Activated CD4-positive, alpha-beta memory T cell treated with anti-CD3 and anti-CD28 coated beads for 36 hours (primary cell): ENCODE data around the gene KAT2B. TPM values are rescaled to one million over a fixed set of nuclear protein-coding genes. Genes with fewer than 3 reads are reported as not detected.

Experiments
- CTCF ChIA-PET: fragments of 350-600 bp; sonication (Branson Sonifier 250); formaldehyde crosslinking; loops from one replicate; lab custom pipeline; 2021; ENCODE audit warnings: antibody characterized with exemption, inconsistent platforms; lab: Charles Lee
- POLR2A ChIA-PET: fragments of 350-600 bp; sonication (Branson Sonifier 250); formaldehyde crosslinking; loops from one replicate; lab custom pipeline; 2021; ENCODE audit warnings: antibody characterized with exemption; lab: Charles Lee
- DNase-seq: peaks from one replicate; pipeline ENCODE4 v3.0.0-alpha.2; 2020
- H3K27ac Mint-ChIP-seq: one replicate; pipeline ENCODE4 v1.8.0; 2021; ENCODE audit warnings: mixed read lengths
- H3K27me3 Mint-ChIP-seq: one replicate; pipeline ENCODE4 v1.8.0; 2021; ENCODE audit warnings: mixed read lengths
- H3K36me3 Mint-ChIP-seq: one replicate; pipeline ENCODE4 v1.8.0; 2021; ENCODE audit warnings: mixed read lengths
- H3K4me1 Mint-ChIP-seq: one replicate; pipeline ENCODE4 v1.8.0; 2021; ENCODE audit warnings: low read depth, mixed read lengths
- H3K4me3 Mint-ChIP-seq: one replicate; pipeline ENCODE4 v1.8.0; 2021; ENCODE audit warnings: mild to moderate bottlenecking, mixed read lengths
- H3K9me3 Mint-ChIP-seq: one replicate; pipeline ENCODE4 v1.8.0; 2021; ENCODE audit warnings: mixed read lengths
- intact Hi-C: fragments of 100-400 bp; cut with micrococcal nuclease; formaldehyde crosslinking; loops from one replicate; pipeline ENCODE4 v1.15.1; 2023
- total RNA-seq, 2 experiments: library from RNA; stranded (reverse); gene quantifications; one replicate each; pipeline ENCODE4 v1.2.3, GENCODE V29; 2021

KAT2B gene
- total RNA-seq, 2 experiments from 2014 or later: 43.4 to 49.0 TPM

- H3K36me3 Mint-ChIP-seq: peaks cover 5% of the 10 kb centered on the region
- no peaks in the 10 kb centered on the region for H3K27me3 Mint-ChIP-seq
- DNase-seq: peak; percentile 64
- ChIA-PET CTCF (interaction anchor here (1.2 to 1.7 kb wide), 2 partner anchors 16 to 119 kb away, joined by 3 to 9 read pairs; no protein-coding TSS in a partner anchor), POLR2A (interaction anchor here (1.1 to 7.1 kb wide), 6 partner anchors 15 to 129 kb away, joined by 5 to 88 read pairs (median 6); partner anchors contain the start of genes KAT2B and SGO1)
- H3K4me1 Mint-ChIP-seq: peaks cover 38% of the 10 kb centered on the region
- no peak overlapping the region for H3K27ac Mint-ChIP-seq
- intact Hi-C loops: loop anchor here (1.0 to 10.0 kb wide), 4 partner anchors 10 to 1412 kb away; no protein-coding TSS in a partner anchor
- H3K4me3 Mint-ChIP-seq: no peak overlapping the region
- no peaks in the 10 kb centered on the region for H3K9me3 Mint-ChIP-seq
Measured at GRCh38 chr3:20056725-20057611, 16.7 kb downstream of the KAT2B start.

- no peak for DNase-seq
- H3K36me3 Mint-ChIP-seq: peaks cover 5% of the 10 kb centered on the region
- ChIA-PET CTCF (interaction anchor here (1.0 to 1.7 kb wide), 3 partner anchors 16 to 120 kb away, joined by 3 to 9 read pairs (median 4); no protein-coding TSS in a partner anchor), POLR2A (interaction anchor here (1.1 to 7.1 kb wide), 6 partner anchors 15 to 128 kb away, joined by 3 to 88 read pairs (median 6); partner anchors contain the start of genes KAT2B and SGO1)
- intact Hi-C loops: loop anchor here (1.0 to 10.0 kb wide), 4 partner anchors 10 to 1413 kb away; no protein-coding TSS in a partner anchor
- H3K27ac Mint-ChIP-seq: no peak overlapping the region
- no peak overlapping the region for H3K4me3 Mint-ChIP-seq
- H3K27me3 Mint-ChIP-seq: no peaks in the 10 kb centered on the region
- peaks cover 35% of the 10 kb centered on the region for H3K4me1 Mint-ChIP-seq
- no peaks in the 10 kb centered on the region for H3K9me3 Mint-ChIP-seq
Measured at GRCh38 chr3:20057612-20058180, 17.4 kb downstream of the KAT2B start.

DNA sequence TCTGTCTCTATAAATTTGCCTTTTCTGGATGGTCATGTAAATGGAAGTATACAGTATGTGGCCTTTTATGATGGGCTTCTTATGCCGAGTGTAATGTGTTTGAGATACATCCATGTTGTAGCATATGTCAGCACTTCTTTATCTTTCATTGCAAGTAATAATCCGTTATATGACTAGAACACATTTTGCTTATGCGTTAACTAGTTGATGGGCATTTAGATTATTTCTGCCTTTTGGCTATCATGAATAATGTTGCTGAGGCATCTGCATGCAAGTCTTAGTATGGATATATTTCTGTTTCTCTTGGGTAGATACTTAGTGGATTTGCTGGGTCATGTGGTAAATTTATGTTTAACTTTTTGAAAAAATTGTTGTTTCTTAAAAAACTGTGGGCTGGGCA, 19.7 kb downstream of the KAT2B start:
- Mint-ChIP-seq H3K4me3 (no peak overlapping the region), H3K27me3 (no peaks in the 10 kb centered on the region), H3K27ac (peak overlapping the region; percentile 63), H3K9me3 (no peaks in the 10 kb centered on the region), H3K36me3 (peaks cover 2% of the 10 kb centered on the region), H3K4me1 (peaks cover 46% of the 10 kb centered on the region)
- ChIA-PET CTCF (no interaction called here), POLR2A (interaction anchor here (1.4 kb wide), 1 partner anchor 129 kb away, joined by 7 read pairs; no protein-coding TSS in a partner anchor)
- intact Hi-C loops: loop anchor here (10.0 kb wide), 2 partner anchors 1315 to 1415 kb away; no protein-coding TSS in a partner anchor
- no peak for DNase-seq

GRCh38 chr3:20060974-20061685, 20.9 kb downstream of the KAT2B start:
- CTCF ChIA-PET: interaction anchor here (1.0 kb wide), 1 partner anchor 23 kb away, joined by 3 read pairs; no protein-coding TSS in a partner anchor
- peak overlapping the region; percentile 72 for H3K27ac Mint-ChIP-seq
- POLR2A ChIA-PET: interaction anchor here (1.1 to 1.4 kb wide), 2 partner anchors 20 to 130 kb away, joined by 7 read pairs; partner anchors contain the start of gene KAT2B
- no peaks in the 10 kb centered on the region for H3K27me3 Mint-ChIP-seq
- peaks cover 2% of the 10 kb centered on the region for H3K36me3 Mint-ChIP-seq
- intact Hi-C loops: loop anchor here (1.0 kb wide), 3 partner anchors 20 to 130 kb away; no protein-coding TSS in a partner anchor
- H3K9me3 Mint-ChIP-seq: no peaks in the 10 kb centered on the region
- peak; percentile 56 for DNase-seq
- H3K4me1 Mint-ChIP-seq: peaks cover 54% of the 10 kb centered on the region
- no peak overlapping the region for H3K4me3 Mint-ChIP-seq

DNA sequence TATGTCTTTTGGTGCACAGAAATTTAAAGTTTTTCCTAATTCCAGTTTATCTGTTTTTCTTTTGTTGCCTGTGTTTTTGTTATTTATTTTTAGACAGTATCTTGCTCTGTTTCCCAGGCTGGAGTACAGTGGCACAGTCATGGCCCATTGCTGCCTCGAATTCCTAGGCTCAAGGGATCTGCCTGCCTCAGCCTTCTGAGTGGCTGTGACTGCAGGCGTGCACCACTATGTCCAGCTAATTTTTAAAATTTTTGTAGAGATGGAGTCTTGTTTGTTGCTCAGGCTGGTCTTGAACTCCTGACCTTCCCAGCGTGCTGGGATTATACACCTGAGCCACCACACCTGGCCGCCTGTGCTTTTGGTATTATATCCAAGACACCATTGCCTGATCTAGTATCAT, 22.8 kb downstream of the KAT2B start:
- CTCF ChIA-PET: no interaction called here
- Mint-ChIP-seq H3K4me3 (no peak overlapping the region), H3K27me3 (no peaks in the 10 kb centered on the region), H3K36me3 (peaks cover 2% of the 10 kb centered on the region), H3K9me3 (no peaks in the 10 kb centered on the region), H3K4me1 (peaks cover 56% of the 10 kb centered on the region), H3K27ac (no peak overlapping the region)
- POLR2A ChIA-PET: no interaction called here
- intact Hi-C loops: no loop called here
- no peak for DNase-seq

DNA sequence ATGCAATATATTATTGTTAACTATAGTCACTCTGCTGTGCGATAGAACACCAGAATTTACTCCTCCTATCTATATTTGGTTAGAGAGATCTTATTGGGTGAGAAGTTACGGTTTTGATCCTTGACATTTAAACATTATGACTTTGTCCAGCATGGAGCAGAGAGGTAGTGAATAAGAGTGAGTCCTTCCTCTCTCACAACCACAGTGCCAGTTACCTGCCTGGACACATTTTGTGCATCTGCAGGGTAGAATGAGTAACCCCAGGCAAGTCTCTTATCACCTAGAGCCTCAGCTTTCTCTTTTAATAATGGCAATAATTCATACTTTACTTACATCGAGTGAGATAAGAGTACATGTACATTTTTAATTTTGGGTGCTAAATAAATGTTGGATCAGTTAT, 24.1 kb downstream of the KAT2B start:
- Mint-ChIP-seq H3K4me3 (no peak overlapping the region), H3K27me3 (no peaks in the 10 kb centered on the region), H3K9me3 (no peaks in the 10 kb centered on the region), H3K4me1 (peaks cover 64% of the 10 kb centered on the region), H3K36me3 (peaks cover 6% of the 10 kb centered on the region), H3K27ac (no peak overlapping the region)
- DNase-seq: no peak
- CTCF ChIA-PET: no interaction called here
- POLR2A ChIA-PET: interaction anchor here (0.9 to 1.3 kb wide), 2 partner anchors 10 to 116 kb away, joined by 3 to 4 read pairs; no protein-coding TSS in a partner anchor
- intact Hi-C loops: no loop called here

GRCh38 chr3:20064796-20065564, 24.7 kb downstream of the KAT2B start:
- POLR2A ChIA-PET: interaction anchor here (0.9 to 1.3 kb wide), 2 partner anchors 10 to 117 kb away, joined by 3 to 4 read pairs; no protein-coding TSS in a partner anchor
- H3K4me3 Mint-ChIP-seq: no peak overlapping the region
- peaks cover 6% of the 10 kb centered on the region for H3K36me3 Mint-ChIP-seq
- H3K27ac Mint-ChIP-seq: no peak overlapping the region
- no peaks in the 10 kb centered on the region for H3K27me3 Mint-ChIP-seq
- peaks cover 64% of the 10 kb centered on the region for H3K4me1 Mint-ChIP-seq
- H3K9me3 Mint-ChIP-seq: no peaks in the 10 kb centered on the region
- intact Hi-C loops: no loop called here
- DNase-seq: no peak
- CTCF ChIA-PET: no interaction called here

GRCh38 chr3:20066079-20066478, 25.8 kb downstream of the KAT2B start:
- Mint-ChIP-seq H3K4me1 (peaks cover 54% of the 10 kb centered on the region), H3K9me3 (no peaks in the 10 kb centered on the region), H3K27me3 (no peaks in the 10 kb centered on the region), H3K4me3 (no peak overlapping the region), H3K27ac (no peak overlapping the region), H3K36me3 (peaks cover 7% of the 10 kb centered on the region)
- ChIA-PET POLR2A (no interaction called here), CTCF (no interaction called here)
- intact Hi-C loops: no loop called here
- no peak for DNase-seq

DNA sequence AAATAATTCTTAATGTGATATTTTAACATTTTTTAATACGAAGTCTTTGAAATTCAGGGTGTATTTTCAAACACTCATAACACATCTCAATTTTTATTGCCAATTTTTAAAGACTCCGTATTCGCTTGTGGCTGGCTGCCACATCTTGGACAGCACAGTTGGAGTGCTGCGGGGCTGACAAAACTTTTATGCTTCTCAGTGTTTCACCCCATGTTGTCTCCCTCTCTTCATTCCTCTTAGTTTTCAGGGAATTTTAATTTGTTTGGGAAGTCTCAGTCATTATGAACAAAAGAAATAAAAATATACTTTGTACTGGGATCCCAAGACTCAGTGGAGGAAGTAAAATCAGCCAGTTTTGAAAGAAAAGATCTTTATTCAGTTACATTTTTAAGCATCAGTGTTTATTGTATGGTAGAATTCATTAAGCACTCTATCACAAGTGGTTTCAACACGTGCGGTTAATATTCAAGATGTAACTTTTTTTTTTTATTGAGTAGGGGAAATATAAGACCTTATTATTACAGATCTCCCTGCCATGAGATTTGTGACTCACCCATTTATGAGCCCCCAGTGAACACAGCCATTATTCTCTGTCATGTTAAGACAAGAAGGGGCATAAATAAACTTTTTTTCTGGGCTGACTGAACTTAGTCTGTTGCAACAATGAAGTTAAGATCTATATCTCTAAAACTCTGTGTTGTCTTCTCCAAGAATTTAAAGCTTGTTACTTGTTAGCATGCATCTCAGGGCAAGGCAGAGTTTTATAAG, 26.8 kb downstream of the KAT2B start:
- H3K27me3 Mint-ChIP-seq: no peaks in the 10 kb centered on the region
- H3K4me1 Mint-ChIP-seq: peaks cover 53% of the 10 kb centered on the region
- H3K36me3 Mint-ChIP-seq: peaks cover 11% of the 10 kb centered on the region
- no peak for DNase-seq
- H3K9me3 Mint-ChIP-seq: no peaks in the 10 kb centered on the region
- ChIA-PET CTCF (no interaction called here), POLR2A (no interaction called here)
- intact Hi-C loops: no loop called here
- H3K4me3 Mint-ChIP-seq: no peak overlapping the region
- no peak overlapping the region for H3K27ac Mint-ChIP-seq

DNA sequence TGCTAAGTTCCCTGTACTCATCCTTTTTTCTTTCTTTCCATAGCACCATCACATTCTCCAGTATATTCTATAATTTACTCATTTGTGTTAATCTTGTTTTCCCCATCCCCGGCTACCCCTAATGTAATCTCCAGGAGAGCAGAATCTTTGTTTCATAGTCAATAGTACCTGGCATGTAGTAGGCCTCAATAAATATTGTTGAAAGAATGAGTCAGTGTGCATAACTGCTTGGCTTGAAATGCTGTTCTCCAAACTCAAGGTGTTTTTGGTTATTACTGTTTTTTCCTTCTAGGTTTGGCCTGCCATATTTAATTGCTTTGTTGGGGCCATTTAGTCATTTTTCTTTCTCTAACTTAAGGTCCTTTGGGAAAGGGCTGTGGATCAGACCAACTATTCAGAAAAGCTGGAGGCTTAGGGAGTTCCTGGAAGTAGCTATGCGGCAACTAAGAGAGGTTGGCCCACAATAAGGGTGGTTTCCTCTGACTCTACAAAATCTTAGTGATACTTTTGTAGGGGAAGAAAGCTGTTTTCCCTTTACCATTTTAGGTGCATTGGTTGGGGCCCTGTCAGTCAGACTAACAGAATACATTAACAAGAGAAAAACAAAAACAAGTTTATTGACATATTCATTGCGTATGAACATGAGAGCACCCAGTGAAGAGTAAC, 28.4 kb downstream of the KAT2B start:
- DNase-seq: no peak
- CTCF ChIA-PET: interaction anchor here (0.6 kb wide), 1 partner anchor 28 kb away, joined by 4 read pairs; the partner anchor contains the start of gene KAT2B
- no peaks in the 10 kb centered on the region for H3K9me3 Mint-ChIP-seq
- H3K27ac Mint-ChIP-seq: peak overlapping the region; percentile 62
- intact Hi-C loops: no loop called here
- no peaks in the 10 kb centered on the region for H3K27me3 Mint-ChIP-seq
- H3K36me3 Mint-ChIP-seq: peaks cover 18% of the 10 kb centered on the region
- POLR2A ChIA-PET: interaction anchor here (1.0 to 1.1 kb wide), 2 partner anchors 12 to 28 kb away, joined by 3 read pairs; partner anchors contain the start of gene KAT2B
- H3K4me3 Mint-ChIP-seq: no peak overlapping the region
- peaks cover 43% of the 10 kb centered on the region for H3K4me1 Mint-ChIP-seq
